ENCODE measurements around the gene MAL. TPM values are rescaled to one million over a fixed set of nuclear protein-coding genes. Genes with fewer than 3 reads are reported as not detected.

Gene MAL
- total RNA-seq (ENCODE audit: low replicate concordance): not detected in 2 replicates

GRCh38 chr2:95025406-95026319 lies at the start of gene MAL:
TSS of gene MAL (plus strand) at chr2:95025708. CDS start at chr2:95025793, 85 bp downstream.

Other genes starting within 250 kb of the MAL start
- not detected in 2 replicates for gene TEKT4, start 154.3 kb upstream of the MAL start, total RNA-seq (ENCODE audit: low replicate concordance)
- 46.9 and 88.3 TPM in 2 replicates for gene MRPS5, start 96.1 kb downstream of the MAL start, total RNA-seq (ENCODE audit: low replicate concordance)
- 7.9 and 9.1 TPM in 2 replicates for gene ZNF514, start 134.1 kb downstream of the MAL start, total RNA-seq (ENCODE audit: low replicate concordance)
- gene ZNF2, start 140.1 kb downstream of the MAL start, total RNA-seq (ENCODE audit: low replicate concordance): 7.6 and 7.9 TPM in 2 replicates
- 2.3 and 4.7 TPM in 2 replicates for gene ZNF892, start 181.8 kb downstream of the MAL start, total RNA-seq (ENCODE audit: low replicate concordance)
- gene PROM2, start 248.7 kb downstream of the MAL start, total RNA-seq (ENCODE audit: low replicate concordance): 0.15 and 1.4 TPM in 2 replicates

Data from smooth muscle cell of the coronary artery (primary cell).